Transverse colon (tissue), 3 donors: Measurements from ENCODE around the gene TTC36.

Experiments used
- POLR2A ChIP-seq: fragments of 450-650 bp; IDR thresholded peaks from one replicate; pipeline ENCODE4 v1.6.1; 2016; ENCODE audit warnings: antibody characterized with exemption, mild to moderate bottlenecking, moderate library complexity
- TF ChIP-seq, protein P1 (sequence below), 5 experiments: fragments of 200-600 bp in 3 of 5; fragments of 450-650 bp in 2 of 5; sonication (generic) in 3 of 5; IDR thresholded peaks; 1 replicate in 2 of 5; 2 replicates in 3 of 5; pipeline ENCODE4 v1.5.1; 2016 to 2017; ENCODE audit warnings: antibody characterized with exemption in 5 of 5, inconsistent platforms in 3 of 5, mild to moderate bottlenecking in 2 of 5, moderate library complexity in 1 of 5

DNA sequence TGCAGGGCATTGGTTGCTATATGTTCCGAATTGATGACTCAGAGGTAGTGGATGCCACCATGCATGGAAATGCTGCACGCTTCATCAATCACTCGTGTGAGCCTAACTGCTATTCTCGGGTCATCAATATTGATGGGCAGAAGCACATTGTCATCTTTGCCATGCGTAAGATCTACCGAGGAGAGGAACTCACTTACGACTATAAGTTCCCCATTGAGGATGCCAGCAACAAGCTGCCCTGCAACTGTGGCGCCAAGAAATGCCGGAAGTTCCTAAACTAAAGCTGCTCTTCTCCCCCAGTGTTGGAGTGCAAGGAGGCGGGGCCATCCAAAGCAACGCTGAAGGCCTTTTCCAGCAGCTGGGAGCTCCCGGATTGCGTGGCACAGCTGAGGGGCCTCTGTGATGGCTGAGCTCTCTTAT, 5.4 kb upstream of the TTC36 start:
- TF ChIP-seq, protein P1, sequence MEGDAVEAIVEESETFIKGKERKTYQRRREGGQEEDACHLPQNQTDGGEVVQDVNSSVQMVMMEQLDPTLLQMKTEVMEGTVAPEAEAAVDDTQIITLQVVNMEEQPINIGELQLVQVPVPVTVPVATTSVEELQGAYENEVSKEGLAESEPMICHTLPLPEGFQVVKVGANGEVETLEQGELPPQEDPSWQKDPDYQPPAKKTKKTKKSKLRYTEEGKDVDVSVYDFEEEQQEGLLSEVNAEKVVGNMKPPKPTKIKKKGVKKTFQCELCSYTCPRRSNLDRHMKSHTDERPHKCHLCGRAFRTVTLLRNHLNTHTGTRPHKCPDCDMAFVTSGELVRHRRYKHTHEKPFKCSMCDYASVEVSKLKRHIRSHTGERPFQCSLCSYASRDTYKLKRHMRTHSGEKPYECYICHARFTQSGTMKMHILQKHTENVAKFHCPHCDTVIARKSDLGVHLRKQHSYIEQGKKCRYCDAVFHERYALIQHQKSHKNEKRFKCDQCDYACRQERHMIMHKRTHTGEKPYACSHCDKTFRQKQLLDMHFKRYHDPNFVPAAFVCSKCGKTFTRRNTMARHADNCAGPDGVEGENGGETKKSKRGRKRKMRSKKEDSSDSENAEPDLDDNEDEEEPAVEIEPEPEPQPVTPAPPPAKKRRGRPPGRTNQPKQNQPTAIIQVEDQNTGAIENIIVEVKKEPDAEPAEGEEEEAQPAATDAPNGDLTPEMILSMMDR (IDR thresholded peaks at IDR 0.05), result no peak
- no peak for TF ChIP-seq POLR2A
